Epithelial cell of umbilical artery (primary cell): ENCODE results near the gene SPSB3. TPM values are rescaled to one million over a fixed set of nuclear protein-coding genes. Genes with fewer than 3 reads are reported as not detected.

Experiments used
- total RNA-seq: library from RNA; depleted of rRNA; stranded (reverse); fragments of >200 nt; gene quantifications from 2 replicates; pipeline ENCODE4 v1.2.3, GENCODE V29; 2014

SPSB3 gene
- total RNA-seq: 40.6 and 43.5 TPM in 2 replicates

GRCh38 chr16:1782408-1783264 is at the start of gene SPSB3, which contains the start of gene NUBP2:
SPSB3 (minus strand) TSS chr16:1782571; CDS start chr16:1781483, 1,088 bp downstream.
NUBP2 (plus strand) TSS chr16:1782960; CDS start chr16:1783021, 61 bp downstream.

GRCh38 chr16:1826691-1827573 is 44.6 kb upstream of the SPSB3 start, which contains the start of the genes FAHD1 and HAGH:
FAHD1 (plus strand) TSS chr16:1827206; CDS start chr16:1827239, 33 bp downstream.
HAGH (minus strand) TSS chr16:1826825; CDS start chr16:1826787, 38 bp downstream.

GRCh38 chr16:1793578-1794220 is 11.3 kb upstream of the SPSB3 start, which contains the start of gene IGFALS:
IGFALS (minus strand) TSS chr16:1793705; CDS start chr16:1793652, 53 bp downstream.

GRCh38 chr16:1772908-1773702 is 9.3 kb downstream of the SPSB3 start, which contains the start of gene MRPS34:
MRPS34 (minus strand) TSS chr16:1773134; CDS start chr16:1773119, 15 bp downstream.

GRCh38 chr16:1772362-1772907 is 9.9 kb downstream of the SPSB3 start, which contains the start of gene EME2:
EME2 (plus strand) TSS chr16:1772810; CDS start chr16:1773228, 418 bp downstream.

GRCh38 chr16:1771188-1771863 is 11.0 kb downstream of the SPSB3 start, which contains the start of gene NME3:
NME3 (minus strand) TSS chr16:1771543; CDS start chr16:1771534, 9 bp downstream.

Other genes starting within 250 kb of the SPSB3 start
- gene TMEM204, start 248.9 kb downstream of the SPSB3 start, total RNA-seq: 15.0 and 36.7 TPM in 2 replicates
- gene IFT140, start 170.5 kb downstream of the SPSB3 start, total RNA-seq: 21.4 and 26.3 TPM in 2 replicates
- gene CRAMP1, start 170.2 kb downstream of the SPSB3 start, total RNA-seq: 5.5 and 6.4 TPM in 2 replicates
- 52.0 and 75.0 TPM in 2 replicates for gene JPT2, start 104.3 kb downstream of the SPSB3 start, total RNA-seq
- 23.4 and 26.4 TPM in 2 replicates for gene MAPK8IP3, start 76.4 kb downstream of the SPSB3 start, total RNA-seq
- 80.9 and 93.5 TPM in 2 replicates for gene NME3, start 11.0 kb downstream of the SPSB3 start, total RNA-seq
- 5.5 and 8.2 TPM in 2 replicates for gene EME2, start 9.8 kb downstream of the SPSB3 start, total RNA-seq
- 88.3 and 95.2 TPM in 2 replicates for gene MRPS34, start 9.4 kb downstream of the SPSB3 start, total RNA-seq
- gene NUBP2, start 389 bp upstream of the SPSB3 start, total RNA-seq: 111 and 136 TPM in 2 replicates
- gene IGFALS, start 11.1 kb upstream of the SPSB3 start, total RNA-seq: not detected in 2 replicates
- 78.4 and 81.5 TPM in 2 replicates for gene HAGH, start 44.3 kb upstream of the SPSB3 start, total RNA-seq
- gene FAHD1, start 44.6 kb upstream of the SPSB3 start, total RNA-seq: 126 and 137 TPM in 2 replicates
- gene MEIOB, start 89.6 kb upstream of the SPSB3 start, total RNA-seq: under 0.01 and 0.30 TPM in 2 replicates
- not detected in 2 replicates for gene HS3ST6, start 135.8 kb upstream of the SPSB3 start, total RNA-seq
- gene MSRB1, start 160.6 kb upstream of the SPSB3 start, total RNA-seq: 6.5 and 8.1 TPM in 2 replicates
- not detected in 2 replicates for gene RPL3L, start 172.1 kb upstream of the SPSB3 start, total RNA-seq
- gene NDUFB10, start 177.0 kb upstream of the SPSB3 start, total RNA-seq: 143 and 149 TPM in 2 replicates
- 1,321 and 2,704 TPM in 2 replicates for gene RPS2, start 182.3 kb upstream of the SPSB3 start, total RNA-seq
- not detected in 2 replicates for gene RNF151, start 184.3 kb upstream of the SPSB3 start, total RNA-seq
- gene TBL3, start 189.5 kb upstream of the SPSB3 start, total RNA-seq: 56.5 and 105 TPM in 2 replicates
- not detected in 2 replicates for gene NOXO1, start 198.9 kb upstream of the SPSB3 start, total RNA-seq
- 18.7 and 20.1 TPM in 2 replicates for gene GFER, start 201.6 kb upstream of the SPSB3 start, total RNA-seq
- 4.3 and 4.9 TPM in 2 replicates for gene SYNGR3, start 207.4 kb upstream of the SPSB3 start, total RNA-seq
- gene ZNF598, start 227.2 kb upstream of the SPSB3 start, total RNA-seq: 18.1 and 18.2 TPM in 2 replicates
- gene NPW, start 237.2 kb upstream of the SPSB3 start, total RNA-seq: 2.0 TPM in 1 of 2 replicates, not detected in the other
- 21.8 and 46.0 TPM in 2 replicates for gene NHERF2, start 244.3 kb upstream of the SPSB3 start, total RNA-seq